IPS-NIHi11 (cell line): ENCODE data around the gene OAS2.

Experiments
- DNase-seq: peaks from one replicate; pipeline ENCODE4 v3.0.0; 2012; ENCODE audit warnings: mixed read lengths, low spot score

Gene OAS2

GRCh38 chr12:113019025-113019424, 40.7 kb downstream of the OAS2 start:
- DNase-seq = no peak

GRCh38 chr12:113021500-113021899, 43.2 kb downstream of the OAS2 start:
- no peak for DNase-seq

GRCh38 chr12:113022563-113023297, 44.4 kb downstream of the OAS2 start:
- DNase-seq = no peak

- no peak for DNase-seq
Observed at GRCh38 chr12:113027726-113028125, 49.4 kb downstream of the OAS2 start.

- peak; percentile 81 for DNase-seq
Observed at GRCh38 chr12:113030875-113031525, 52.7 kb downstream of the OAS2 start.

GRCh38 chr12:113039911-113040445, 61.7 kb downstream of the OAS2 start:
- no peak for DNase-seq

- DNase-seq = no peak
Observed at GRCh38 chr12:113040722-113041171, 62.4 kb downstream of the OAS2 start.

GRCh38 chr12:113041560-113041959, 63.2 kb downstream of the OAS2 start:
- DNase-seq = no peak

GRCh38 chr12:113043240-113043639, 64.9 kb downstream of the OAS2 start:
- DNase-seq = no peak

GRCh38 chr12:113044516-113044915, 66.2 kb downstream of the OAS2 start:
- DNase-seq = no peak

- peak; percentile 79 for DNase-seq
Observed at GRCh38 chr12:113048716-113049127, 70.4 kb downstream of the OAS2 start.

- DNase-seq = peak; percentile 82
Observed at GRCh38 chr12:113049976-113050742, 71.8 kb downstream of the OAS2 start.

- DNase-seq = no peak
Observed at GRCh38 chr12:113050795-113051194, 72.5 kb downstream of the OAS2 start.

- no peak for DNase-seq
Observed at GRCh38 chr12:113051759-113052158, 73.4 kb downstream of the OAS2 start.

- no peak for DNase-seq
Observed at GRCh38 chr12:113052326-113052725, 74.0 kb downstream of the OAS2 start.

GRCh38 chr12:113054948-113055486, 76.7 kb downstream of the OAS2 start:
- no peak for DNase-seq

GRCh38 chr12:113055594-113056380, 77.5 kb downstream of the OAS2 start:
- no peak for DNase-seq

- DNase-seq = no peak
Observed at GRCh38 chr12:113056381-113056630, 78.0 kb downstream of the OAS2 start.

- DNase-seq = peak; percentile 72
Observed at GRCh38 chr12:113056631-113057488, 78.5 kb downstream of the OAS2 start, which contains the start of gene DTX1. Gene DTX1 (plus strand): TSS chr12:113056730. CDS start chr12:113058193, 1,463 bp downstream.
